Activated CD4-positive, CD25-positive, alpha-beta regulatory T cell treated with anti-CD3 and anti-CD28 coated beads, Interleukin-2, amount 50 U/mL, for 24 hours (primary cell): ENCODE measurements around the gene TNFRSF14.
"Not testable (repeated sequence)": the region's sequence is repeated elsewhere in the genome, so short reads cannot be mapped to it uniquely, and the experiment has no call there.

Experiments used
- ATAC-seq, 2 donors: fragments of 150-1000 bp; cut with Tn5 transposase; one replicate each; pipeline ENCODE4 v1.10.0; 2021; ENCODE audit warnings: mild to moderate bottlenecking in 1 of 2, moderate library complexity in 1 of 2

Gene TNFRSF14

DNA sequence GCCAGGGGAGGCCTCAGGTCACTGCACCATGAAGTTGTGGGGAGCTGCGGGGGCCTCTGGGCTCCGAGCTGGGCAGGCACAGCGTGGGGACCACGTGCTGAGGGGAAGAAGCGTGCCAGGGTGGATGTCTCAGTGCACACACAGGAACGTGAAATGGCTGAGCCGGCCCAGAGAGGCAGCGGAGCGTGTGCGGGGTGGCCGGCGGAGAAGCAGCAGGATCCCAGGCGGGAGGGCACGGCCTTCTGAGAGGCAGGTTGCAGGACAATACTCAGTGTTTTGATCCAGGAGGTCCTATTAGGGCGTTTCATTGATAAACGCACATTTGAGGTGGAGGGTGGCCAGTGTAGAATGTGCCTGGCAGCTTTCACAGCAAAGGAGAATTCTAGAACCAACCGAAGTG lies 12.9 kb downstream of the TNFRSF14 start:
- no peak for ATAC-seq

DNA sequence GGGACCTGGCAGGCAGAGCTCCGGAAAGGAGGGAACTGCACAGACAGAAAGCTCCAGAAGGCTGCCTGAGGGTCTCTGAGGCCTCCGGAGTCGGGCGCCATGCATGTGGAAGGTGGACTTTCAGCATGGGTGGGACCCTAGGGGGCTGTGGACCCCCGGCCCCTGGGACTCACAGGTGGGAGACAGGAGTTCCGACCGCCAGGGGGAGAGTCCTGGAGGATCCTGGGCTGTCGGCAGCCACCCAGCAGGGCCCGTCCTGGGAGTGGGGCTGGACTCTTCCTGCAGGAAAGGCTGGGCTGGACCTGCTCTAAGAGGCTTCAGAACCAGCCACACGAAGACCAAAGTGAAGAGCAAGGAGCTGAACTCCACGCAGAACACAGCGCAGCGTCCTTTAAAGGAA lies 13.5 kb downstream of the TNFRSF14 start:
- ATAC-seq, result not testable (repeated sequence)

- no peak for ATAC-seq
Measured at GRCh38 chr1:2570332-2570731, 14.2 kb downstream of the TNFRSF14 start.

DNA sequence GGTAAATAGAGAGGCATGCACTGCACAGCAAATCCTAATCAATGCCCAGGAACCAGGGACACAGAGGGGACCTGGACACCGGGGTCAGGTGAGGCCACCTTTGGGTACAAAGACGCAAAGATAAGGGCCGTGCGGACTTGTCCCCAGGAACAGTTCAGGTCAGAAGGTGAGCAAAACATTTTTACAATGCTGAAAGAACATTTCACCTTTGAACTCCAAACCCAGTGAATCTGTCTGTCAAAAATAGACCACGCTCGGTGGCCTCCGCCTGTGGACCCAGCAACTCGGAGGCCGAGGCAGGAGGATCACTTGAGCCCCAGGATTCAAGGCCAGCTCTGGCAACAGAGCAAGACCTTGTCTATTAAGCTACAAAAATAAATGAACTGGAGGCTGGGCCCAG lies 15.2 kb downstream of the TNFRSF14 start:
- ATAC-seq, result no peak

DNA sequence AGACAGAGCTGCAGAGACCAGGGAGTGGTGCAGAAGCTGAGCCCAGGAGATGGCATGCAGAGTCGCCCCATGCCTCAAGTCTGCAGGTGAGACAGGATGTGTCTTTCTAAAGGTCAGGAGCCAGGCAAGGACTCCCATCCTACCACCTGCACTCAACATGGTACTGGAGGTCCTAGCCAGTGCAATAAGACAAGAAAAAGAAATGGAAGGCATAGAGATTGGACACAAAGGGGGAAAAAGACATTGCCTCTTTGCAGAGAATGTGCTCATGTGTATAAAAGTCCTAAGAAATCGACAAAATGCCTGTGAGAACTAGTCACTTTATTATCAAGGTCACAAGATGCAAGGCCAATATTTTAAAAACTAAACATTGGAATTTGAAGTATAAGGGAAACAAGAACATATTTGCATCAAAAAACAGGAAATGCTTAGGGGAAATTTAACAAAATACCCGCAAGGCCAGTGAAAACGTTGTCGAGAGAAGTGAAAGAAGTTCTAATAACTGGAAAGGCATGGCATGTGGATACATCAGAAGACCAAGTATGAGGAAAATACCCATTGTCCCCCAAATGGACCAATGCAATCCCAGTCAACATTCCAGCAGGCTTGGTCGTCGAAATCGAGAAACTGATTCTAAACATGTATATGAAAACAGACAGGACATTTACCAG lies 17.2 kb downstream of the TNFRSF14 start:
- no peak for ATAC-seq

DNA sequence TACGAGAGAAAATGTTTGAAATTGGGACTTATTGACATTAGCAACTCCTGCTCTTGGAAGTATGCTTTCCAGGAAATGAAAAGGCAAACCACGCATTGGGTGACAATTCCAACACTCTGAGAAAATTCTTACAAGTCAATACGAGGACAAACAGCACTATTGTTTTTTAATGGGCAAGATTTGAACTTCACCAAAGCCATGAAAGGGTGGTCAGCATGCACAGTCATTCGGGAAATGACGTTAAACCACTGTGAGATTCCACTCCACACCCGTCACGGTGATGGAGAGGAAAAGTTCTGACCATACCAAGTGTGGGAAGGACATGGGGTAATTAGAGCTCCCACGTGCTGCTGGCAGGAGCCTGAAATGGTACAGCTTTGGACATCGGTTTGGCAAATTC lies 18.2 kb downstream of the TNFRSF14 start:
- ATAC-seq, result no peak

DNA sequence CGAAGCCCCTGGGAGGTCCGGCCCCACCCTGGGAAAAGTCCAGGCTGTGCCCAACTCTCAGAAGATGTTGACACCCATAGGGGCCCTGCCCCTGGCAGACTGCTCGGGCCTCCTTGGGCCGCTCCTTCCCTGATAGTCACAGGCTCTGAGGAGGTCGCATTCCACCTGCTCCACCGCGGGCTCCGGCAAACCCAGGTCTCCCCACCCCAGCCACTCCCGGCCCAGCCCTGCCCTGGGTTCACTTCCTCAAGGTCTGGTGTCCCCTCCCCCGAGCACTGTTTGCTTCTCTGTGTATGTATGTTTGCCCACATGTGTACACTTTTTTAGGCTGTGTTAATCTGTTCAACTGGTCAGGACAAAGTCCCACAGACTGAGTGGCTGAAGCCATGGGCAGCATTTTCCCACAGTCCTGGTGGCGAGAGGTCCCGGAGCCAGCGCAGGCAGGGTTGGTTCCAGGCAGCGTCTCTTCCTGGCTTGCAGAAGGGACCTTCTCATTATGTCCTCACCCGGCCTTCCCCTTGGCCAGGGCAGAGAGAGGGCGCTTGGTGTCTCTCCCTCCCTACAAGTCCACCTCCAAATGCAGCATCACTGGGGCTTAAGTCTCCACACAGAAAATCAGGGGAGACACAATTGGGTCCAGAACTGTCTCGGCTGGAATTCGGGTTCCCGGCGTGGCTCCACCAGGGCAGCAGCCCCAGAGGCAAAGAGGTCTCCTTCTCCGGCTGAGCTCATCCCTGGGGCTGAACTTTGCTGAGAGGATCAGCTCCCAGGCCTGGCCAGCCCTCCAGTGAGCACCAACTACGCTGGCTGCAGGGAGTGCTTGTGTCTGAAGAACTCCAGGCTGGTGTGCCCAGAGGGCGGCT lies 19.9 kb downstream of the TNFRSF14 start:
- ATAC-seq, result no peak

- peak; percentile 48 to 62 for ATAC-seq
Measured at GRCh38 chr1:2577565-2578075, 21.4 kb downstream of the TNFRSF14 start.

- no peak for ATAC-seq
Measured at GRCh38 chr1:2578758-2579118, 22.6 kb downstream of the TNFRSF14 start.

DNA sequence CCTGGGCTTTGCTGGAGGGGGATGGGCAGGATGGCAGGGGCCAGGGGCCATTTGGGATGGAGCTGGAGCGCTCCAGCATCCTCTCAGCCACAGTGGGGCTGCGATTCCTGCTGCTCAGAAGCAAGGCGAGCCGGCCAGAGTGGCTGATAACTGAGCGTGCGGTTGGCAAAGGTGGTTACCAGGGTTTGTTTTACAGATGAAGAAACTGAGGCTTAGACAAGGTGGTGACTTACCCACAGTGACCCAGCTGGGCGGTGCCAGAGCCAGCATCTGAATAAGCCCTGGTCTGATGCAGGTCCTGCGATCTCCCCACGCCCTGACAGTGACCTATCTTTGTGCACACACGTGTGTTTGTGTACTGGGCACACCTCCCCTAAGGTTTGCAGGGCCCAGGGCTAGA lies 24.5 kb downstream of the TNFRSF14 start:
- ATAC-seq, result no peak

GRCh38 chr1:2582391-2582790 lies 26.2 kb downstream of the TNFRSF14 start:
- ATAC-seq, result no peak

DNA sequence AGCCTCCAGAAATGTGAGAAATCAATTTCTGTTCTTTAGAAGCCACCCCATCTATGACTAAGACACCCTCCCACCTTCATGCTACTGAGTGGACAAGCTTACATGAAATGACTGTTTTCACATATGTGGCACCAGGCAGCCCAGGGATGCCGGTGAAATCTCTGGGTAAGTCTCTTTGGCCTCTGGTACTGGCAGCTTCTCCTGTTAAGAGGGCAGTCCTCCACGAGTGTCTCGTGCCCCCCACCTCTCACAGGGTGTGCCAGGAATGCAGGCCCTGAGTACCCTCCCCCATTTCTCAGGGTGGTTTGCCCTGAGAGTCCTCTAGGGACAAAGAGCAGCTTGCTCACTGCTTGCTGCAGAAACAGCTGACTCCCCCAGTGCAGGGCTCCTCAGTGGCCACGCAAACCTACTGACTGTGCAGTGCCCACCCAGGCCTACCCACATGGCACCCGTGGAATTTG lies 27.2 kb downstream of the TNFRSF14 start:
- peak; percentile 14 to 25 for ATAC-seq

DNA sequence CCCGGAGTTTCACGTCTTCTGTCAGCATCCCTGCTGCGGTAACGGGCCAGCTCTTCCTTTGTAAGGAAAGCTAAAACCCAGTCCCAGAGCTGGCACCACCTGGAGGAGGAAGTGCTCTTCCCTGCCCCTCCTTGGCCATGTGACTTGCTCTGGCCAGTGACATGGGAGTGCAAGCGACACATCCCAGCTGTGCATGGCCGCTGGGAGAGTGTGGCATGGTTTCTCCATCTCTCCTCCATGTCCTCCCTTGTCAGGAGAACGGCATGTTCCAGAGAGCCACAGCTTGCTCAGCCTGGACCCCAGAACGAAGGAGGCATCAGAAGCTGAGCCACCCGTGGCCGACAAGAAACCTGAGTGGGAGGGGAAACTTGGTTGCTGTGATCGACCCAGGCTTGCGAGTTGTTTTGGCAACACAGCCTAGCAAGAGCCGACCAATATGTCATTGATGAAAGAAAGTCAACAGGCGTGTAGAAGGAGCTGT lies 27.7 kb downstream of the TNFRSF14 start:
- ATAC-seq, result no peak

DNA sequence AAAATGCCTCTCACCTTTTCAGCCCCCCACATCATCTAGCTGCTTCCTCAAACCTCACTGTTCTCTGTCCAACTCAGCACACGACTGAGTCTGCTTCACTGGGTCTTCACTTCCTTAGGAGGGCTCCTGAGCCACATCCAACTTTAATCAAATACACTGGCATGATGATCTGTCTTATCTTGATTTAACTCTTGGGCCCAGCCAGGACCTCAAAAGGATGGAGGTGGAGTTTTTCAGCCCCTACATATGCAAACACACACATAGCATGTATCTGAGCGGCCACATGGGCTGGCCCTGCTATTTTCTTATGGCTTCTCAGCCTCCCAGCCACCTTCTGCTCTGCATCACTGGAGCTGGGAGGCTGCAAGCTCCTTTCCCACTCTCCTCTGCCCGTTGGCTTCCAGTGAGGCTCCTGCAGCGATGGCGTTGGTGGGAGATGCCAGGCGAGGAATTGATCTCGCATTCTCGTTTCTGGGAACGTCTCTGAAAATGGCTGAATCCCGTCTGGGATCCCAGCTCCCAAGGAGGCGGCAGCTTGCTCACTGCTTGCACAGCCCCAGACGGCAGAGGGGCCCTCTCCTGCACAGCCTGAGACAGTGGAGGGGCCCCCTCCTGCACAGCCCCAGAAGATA lies 28.6 kb downstream of the TNFRSF14 start:
- ATAC-seq, result no peak

DNA sequence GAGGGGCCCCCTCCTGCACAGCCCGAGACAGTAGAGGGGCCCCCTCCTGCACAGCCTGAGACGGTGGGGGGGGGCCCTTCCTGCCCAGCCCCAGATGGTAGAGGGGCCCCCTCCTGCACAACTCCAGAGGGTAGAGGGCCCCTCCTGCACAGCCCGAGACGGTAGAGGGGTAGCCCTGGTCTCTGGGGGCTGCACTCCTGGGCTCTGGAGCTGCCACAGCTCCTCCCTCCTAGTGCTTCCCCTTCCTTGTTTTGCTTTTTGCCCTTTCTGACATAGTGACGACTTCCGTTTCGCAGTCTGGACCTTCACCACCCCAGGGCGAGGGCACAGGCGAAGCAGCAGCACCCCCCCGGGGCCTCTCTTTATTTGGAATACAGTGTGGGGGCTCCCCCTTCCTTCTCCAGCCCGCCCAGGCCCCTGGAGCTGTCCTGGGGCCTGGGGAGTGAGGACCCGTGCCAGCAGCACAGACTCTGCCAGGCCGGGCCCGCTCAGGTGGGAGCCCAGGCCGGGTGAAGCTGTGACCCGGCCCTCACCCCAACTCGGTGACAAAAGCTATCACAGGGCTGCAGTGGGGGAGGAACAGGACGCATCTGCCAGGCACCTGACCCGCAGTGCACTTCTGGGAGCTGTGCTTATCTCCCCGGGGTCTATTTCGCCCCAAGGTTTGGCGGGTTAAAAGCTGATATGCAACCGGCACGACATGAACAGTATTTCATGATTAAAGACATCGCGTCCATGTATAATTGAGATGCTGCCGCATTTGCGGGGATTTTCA lies 29.3 kb downstream of the TNFRSF14 start:
- peak; percentile 24 to 35 for ATAC-seq

DNA sequence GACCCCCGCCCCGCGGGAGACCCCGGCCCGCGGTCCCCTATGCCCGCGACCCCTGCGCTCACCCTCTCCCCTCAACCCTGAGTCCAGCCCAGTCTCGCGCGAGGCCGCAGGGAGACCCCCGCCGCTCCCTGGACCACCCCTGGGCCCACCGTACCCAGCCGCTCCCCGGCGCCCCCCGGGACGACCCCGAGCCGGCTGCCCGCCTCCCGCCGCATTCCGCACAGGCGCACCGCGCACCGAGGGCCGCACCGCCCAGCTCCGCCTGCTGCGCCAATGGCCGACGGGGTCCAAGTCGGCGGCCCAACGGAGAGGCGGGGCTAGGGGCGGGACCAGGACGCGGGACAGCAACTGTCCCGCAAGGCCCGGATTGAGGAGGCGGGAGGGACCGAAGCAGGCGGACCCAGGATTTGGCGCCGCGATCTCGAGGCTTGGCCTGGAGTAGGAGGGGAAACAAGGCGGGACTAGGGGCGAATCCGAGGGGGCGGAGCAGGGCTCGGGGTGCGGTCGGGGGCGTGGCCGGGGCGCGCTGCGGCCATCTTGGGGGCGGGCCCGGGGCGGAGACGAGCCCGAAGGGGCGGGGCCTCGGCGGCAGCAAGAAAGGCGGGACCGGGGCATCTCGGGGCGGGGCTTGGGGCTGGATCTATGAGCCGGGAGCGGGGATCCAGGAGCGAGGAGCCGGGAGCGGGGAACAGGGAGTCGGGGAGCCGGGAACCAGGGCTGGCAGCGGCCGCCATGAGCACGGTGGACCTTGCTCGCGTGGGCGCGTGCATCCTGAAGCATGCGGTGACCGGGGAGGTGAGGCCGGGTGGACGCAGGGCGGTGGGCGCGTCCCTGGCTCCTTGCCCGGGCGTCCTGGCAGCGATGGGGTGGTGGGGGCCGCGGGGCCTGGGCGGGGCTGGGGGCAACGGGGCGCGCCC lies 30.2 kb downstream of the TNFRSF14 start, which contains the start of gene PRXL2B:
Gene PRXL2B (plus strand): TSS at position 624 of the 917 bp plus-strand sequence. CDS start 109 bp downstream, at position 733.
- peak; percentile 77 to 82 for ATAC-seq

DNA sequence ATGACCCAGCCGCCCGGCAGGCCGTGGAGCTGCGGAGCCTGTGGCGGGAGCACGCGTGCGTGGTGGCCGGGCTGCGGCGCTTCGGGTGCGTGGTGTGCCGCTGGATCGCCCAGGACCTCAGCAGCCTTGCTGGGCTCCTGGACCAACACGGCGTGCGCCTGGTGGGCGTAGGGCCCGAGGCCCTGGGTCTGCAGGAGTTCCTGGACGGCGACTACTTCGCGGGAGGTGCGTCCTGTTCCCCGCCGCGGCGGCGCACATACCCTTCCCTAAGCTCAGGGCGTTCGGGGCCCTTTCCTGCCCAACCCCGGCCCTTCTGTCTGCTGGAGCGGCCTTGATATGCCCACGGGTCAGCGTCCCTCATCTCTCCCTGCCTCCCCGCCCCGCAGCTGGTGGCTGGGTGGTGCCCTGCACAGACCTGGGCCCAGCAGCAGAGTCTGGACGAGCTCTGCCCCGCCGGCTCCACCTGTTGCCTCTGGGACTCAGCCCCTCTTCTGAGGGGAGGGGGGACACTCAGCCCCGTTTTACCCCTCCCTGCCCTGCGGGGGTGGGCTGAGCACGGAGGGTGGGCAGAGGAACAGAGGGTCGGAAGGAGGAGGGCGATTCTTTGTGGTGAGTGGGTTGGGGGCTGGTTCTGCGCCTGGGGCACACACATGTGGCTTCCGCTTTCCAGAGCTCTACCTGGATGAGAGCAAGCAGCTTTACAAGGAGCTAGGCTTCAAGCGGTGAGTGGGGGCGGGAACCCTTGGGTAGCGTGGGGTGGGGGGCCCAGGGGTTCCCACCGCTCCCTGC lies 31.1 kb downstream of the TNFRSF14 start:
- ATAC-seq, result no peak

DNA sequence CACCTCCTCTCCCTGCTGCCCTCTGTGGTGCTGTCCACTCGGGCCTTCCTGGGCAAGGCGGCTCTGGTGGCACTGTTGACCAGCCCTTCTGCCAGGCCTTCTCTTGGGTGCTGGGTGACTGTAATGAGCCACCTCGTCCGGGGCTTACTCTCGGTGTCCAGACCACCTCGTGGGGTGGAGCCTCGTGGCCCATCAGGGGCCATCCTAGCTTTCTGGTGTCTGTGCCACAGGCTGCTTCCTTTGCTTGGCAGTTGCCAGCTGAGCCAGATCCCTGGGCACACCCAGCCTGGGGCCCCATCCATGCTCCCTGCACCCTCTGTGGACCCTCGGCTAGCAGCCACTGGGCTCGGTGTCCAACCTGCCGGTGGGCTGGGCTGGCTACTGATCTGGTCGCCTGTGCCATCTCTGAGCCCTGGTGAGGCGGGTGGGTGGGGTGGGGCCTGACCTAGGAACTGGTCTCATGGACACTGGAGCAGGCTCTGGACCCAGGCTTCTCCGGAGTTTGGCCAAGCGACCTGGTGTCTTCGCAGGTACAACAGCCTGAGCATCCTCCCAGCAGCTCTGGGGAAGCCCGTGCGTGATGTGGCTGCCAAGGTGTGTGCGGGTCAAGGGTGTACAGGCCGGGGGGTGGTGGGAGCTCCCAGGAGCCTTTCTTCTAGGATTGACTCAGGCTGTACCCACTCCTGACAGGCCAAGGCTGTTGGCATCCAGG lies 31.8 kb downstream of the TNFRSF14 start:
- no peak for ATAC-seq

GRCh38 chr1:2588661-2589430 lies 32.7 kb downstream of the TNFRSF14 start:
- ATAC-seq, result no peak
